Right lobe of liver (tissue), 6 donors: Measurements from ENCODE around the gene SLC17A8. TPM values are rescaled to one million over a fixed set of nuclear protein-coding genes. Genes with fewer than 3 reads are reported as not detected.
"Not testable (repeated sequence)": the region's sequence is repeated elsewhere in the genome, so short reads cannot be mapped to it uniquely, and the experiment has no call there.

Experiments used
- ATAC-seq, 4 donors: fragments of 200-7000 bp; cut with Tn5 transposase; one replicate each; pipeline ENCODE4 v1.9.1; 2020; ENCODE audit warnings: mild to moderate bottlenecking in 4 of 4, moderate library complexity in 4 of 4
- DNase-seq, 3 donors: peaks; one replicate each; pipeline ENCODE4 v3.0.0-alpha.2; 2020
- H3K27ac ChIP-seq, 3 donors: fragments of 200-600 bp; one replicate each; pipeline ENCODE4 v1.8.0; 2022
- H3K27me3 ChIP-seq, 2 donors: fragments of 200-600 bp; one replicate each; pipeline ENCODE4 v1.8.0; 2022
- H3K36me3 ChIP-seq, 4 donors: fragments of 200-600 bp; sonication (generic) in 1 of 4; one replicate each; pipeline versions ENCODE4 v1.5.1 to v1.8.0; 2017 to 2022; ENCODE audit warnings: control low read depth in 1 of 4
- H3K4me1 ChIP-seq, 4 donors: fragments of 200-600 bp; sonication (generic) in 1 of 4; one replicate each; pipeline versions ENCODE4 v1.5.1 to v1.8.0; 2017 to 2022; ENCODE audit warnings: control low read depth in 1 of 4
- H3K4me3 ChIP-seq, 3 donors: fragments of 200-600 bp; one replicate each; pipeline ENCODE4 v1.8.0; 2022
- H3K9me3 ChIP-seq, 4 donors: fragments of 200-600 bp; sonication (generic) in 1 of 4; one replicate each; pipeline versions ENCODE4 v1.5.1 to v1.8.0; 2017 to 2022; ENCODE audit warnings: control low read depth in 1 of 4
- CTCF ChIP-seq, 4 donors: fragments of 200-600 bp in 3 of 4; fragments of 450-650 bp in 1 of 4; IDR thresholded peaks; one replicate each; pipeline versions ENCODE4 v1.5.1 to v1.8.0; 2016 to 2022; ENCODE audit warnings: antibody characterized with exemption in 4 of 4, mild to moderate bottlenecking in 2 of 4
- POLR2A ChIP-seq: fragments of 450-650 bp; IDR thresholded peaks from one replicate; pipeline ENCODE4 v1.6.1; 2017; ENCODE audit warnings: antibody characterized with exemption, mild to moderate bottlenecking
- WGBS: methylation state at CpG from one replicate; pipeline ENCODE4 v1.1.6; 2018; ENCODE audit warnings: low coverage, low lambda C conversion rate; ENCODE audit not compliant: insufficient coverage; ENCODE audit errors: missing lambda C conversion rate; 5-methylcytosine and 5-hydroxymethylcytosine counted together
- intact Hi-C, 2 donors: fragments of 100-400 bp; cut with DNase I; formaldehyde crosslinking; loops; one replicate each; pipeline versions ENCODE4 v1.11.2 to v1.14.1; 2022
- total RNA-seq, 6 experiments: library from RNA; depleted of rRNA in 2 of 6; stranded (reverse); fragments of >200 nt in 2 of 6; fragmentation: NEBNext Ultra II Directional in 3 of 6; extraction: Animal tissue kit (Norgen Biotek cat#: 25700) in 3 of 6; gene quantifications; one replicate each; pipeline versions ENCODE4 v1.1.0 to v1.2.4, GENCODE V29; 2016 to 2023
- donor health status: DM: no; HTN: yes; CAD: no.
- donor health status: DM: no; HTN: no; CAD: no.
- donor health status: DM: no; HTN: no; CAD: no.
- donor health status: DM: no; HTN: yes; CAD: no.
- donor health status: DM: no; HTN: yes; CAD: no.

The SLC17A8 gene
- total RNA-seq, 6 experiments from 2014 or later = 0.06 to 0.51 (median 0.23) TPM

- H3K27ac ChIP-seq = no peak overlapping the region
- no peaks in the 10 kb centered on the region for H3K27me3 ChIP-seq
- DNase-seq (no peak), ATAC-seq (peak in 3 of 4 donors; percentile 38 to 67 (median 49))
- no peak overlapping the region for H3K4me3 ChIP-seq
- H3K36me3 ChIP-seq = no peaks in the 10 kb centered on the region
- TF ChIP-seq CTCF (IDR thresholded peaks at IDR 0.05) (no peak), POLR2A (no peak)
- no peaks in the 10 kb centered on the region for H3K4me1 ChIP-seq
- no peaks in the 10 kb centered on the region for H3K9me3 ChIP-seq
- WGBS = 53% methylated on average over 2 of the region's 4 CpGs
- intact Hi-C loops = no loop called here
Observed at GRCh38 chr12:100414739-100415138, 57.9 kb downstream of the SLC17A8 start.

DNA sequence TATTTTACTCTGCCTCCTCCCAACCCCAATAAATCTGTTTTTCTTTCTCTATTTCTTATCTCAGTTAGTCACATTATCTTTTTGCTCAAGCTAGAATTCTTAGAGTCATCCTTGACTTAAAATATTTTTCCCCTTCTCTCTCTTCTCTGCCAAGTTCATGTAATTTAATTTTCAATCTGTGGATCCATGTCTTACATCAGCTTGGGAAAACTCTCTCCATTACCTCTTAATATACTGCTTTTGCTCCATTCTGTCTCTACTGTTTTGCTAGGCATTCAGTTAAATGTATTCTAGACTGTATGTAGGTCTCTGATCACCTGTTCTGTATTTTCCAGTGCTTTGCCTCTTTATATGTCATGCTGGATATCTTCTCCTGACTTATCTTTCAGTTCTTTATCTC, 65.8 kb downstream of the SLC17A8 start:
- Histone ChIP-seq H3K36me3 (no peaks in the 10 kb centered on the region), H3K27ac (no peak overlapping the region), H3K4me1 (no peaks in the 10 kb centered on the region), H3K9me3 (no peaks in the 10 kb centered on the region), H3K4me3 (no peak overlapping the region), H3K27me3 (no peaks in the 10 kb centered on the region)
- ATAC-seq = no peak
- intact Hi-C loops = no loop called here
- DNase-seq = no peak
- no peak for TF ChIP-seq POLR2A
- TF ChIP-seq CTCF (IDR thresholded peaks at IDR 0.05) = no peak

DNA sequence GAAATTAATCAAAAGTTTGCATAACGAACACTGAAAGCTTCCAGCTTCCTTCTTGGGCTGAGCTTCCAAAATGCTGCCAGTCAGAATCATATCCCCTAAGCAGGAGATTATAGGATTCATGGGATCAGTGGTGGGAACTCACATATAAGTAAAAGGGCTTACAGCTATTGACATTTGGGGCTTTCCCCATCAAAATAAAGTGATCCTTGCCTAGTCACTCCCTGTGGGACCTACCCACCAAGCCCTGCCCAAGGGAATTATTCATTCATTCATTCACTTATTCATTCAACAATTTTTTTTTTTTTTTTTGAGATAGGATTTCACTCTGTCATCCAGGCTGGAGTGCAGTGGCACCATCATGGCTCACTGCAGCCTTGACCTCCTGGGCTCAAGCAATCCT, 69.3 kb downstream of the SLC17A8 start:
- 13% methylated on average over 1 of the region's 1 CpG for WGBS
- intact Hi-C loops = no loop called here
- Histone ChIP-seq H3K27ac (no peak overlapping the region), H3K36me3 (no peaks in the 10 kb centered on the region), H3K4me1 (no peaks in the 10 kb centered on the region), H3K9me3 (no peaks in the 10 kb centered on the region), H3K27me3 (no peaks in the 10 kb centered on the region), H3K4me3 (no peak overlapping the region)
- TF ChIP-seq CTCF (IDR thresholded peaks at IDR 0.05) (no peak), POLR2A (no peak)
- ATAC-seq = no peak
- no peak for DNase-seq

GRCh38 chr12:100427078-100427477, 70.2 kb downstream of the SLC17A8 start:
- WGBS = 65% methylated on average over 3 of the region's 3 CpGs
- no peak overlapping the region for H3K27ac ChIP-seq
- no peaks in the 10 kb centered on the region for H3K4me1 ChIP-seq
- ATAC-seq (peak in 2 of 4 donors; percentile 36 to 99), DNase-seq (no peak)
- no peaks in the 10 kb centered on the region for H3K36me3 ChIP-seq
- no peak overlapping the region for H3K4me3 ChIP-seq
- no peaks in the 10 kb centered on the region for H3K27me3 ChIP-seq
- no peaks in the 10 kb centered on the region for H3K9me3 ChIP-seq
- no peak for TF ChIP-seq POLR2A
- no peak for TF ChIP-seq CTCF (IDR thresholded peaks at IDR 0.05)
- intact Hi-C loops = no loop called here

GRCh38 chr12:100430251-100430650, 73.4 kb downstream of the SLC17A8 start:
- intact Hi-C loops, H3K36me3 ChIP-seq, H3K4me3 ChIP-seq, H3K27me3 ChIP-seq, H3K4me1 ChIP-seq, H3K9me3 ChIP-seq, DNase-seq, H3K27ac ChIP-seq, ATAC-seq: not testable (repeated sequence)
- WGBS = no CpG with 5 or more reads among the region's 32 CpGs
